ENCODE results near the gene SIPA1L2.

DNA sequence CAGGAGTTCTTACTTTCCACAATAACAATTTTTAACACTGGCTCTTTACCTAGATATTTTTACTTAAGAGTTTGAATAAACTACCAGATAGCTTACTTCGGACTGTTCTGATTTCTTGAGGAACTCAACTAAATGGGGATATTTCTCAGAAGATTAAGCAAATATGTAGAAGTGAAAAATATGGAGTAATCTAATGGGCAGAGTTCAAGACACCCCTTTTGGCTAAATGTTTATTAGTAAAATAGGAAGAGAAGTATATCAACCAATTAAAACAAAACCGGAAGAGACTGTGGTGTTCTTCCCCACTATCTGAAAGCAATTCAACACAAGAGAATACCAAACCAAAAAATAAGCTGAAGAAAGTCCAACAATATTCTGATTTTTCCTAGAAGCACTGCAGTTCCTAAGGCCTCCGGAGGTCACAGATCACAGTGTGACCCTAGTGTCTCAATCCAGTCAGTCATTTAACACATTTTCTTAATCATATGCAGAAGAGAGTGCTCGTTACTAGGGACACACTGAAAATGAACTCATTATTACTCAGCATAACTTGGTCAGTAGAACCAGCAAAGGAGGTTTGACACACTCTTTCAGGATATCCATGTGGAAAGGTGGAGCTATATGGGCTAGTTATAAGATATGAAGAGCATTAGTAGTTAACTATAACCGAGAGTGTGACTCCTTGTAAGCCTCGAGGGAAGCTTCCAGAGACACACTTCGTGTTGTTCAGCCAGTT lies 5.2 kb downstream of the SIPA1L2 start:
- TF ChIP-seq TAF1 (CRISPR knock-in tag; IDR thresholded peaks at IDR 0.05) (no peak), PCBP1 (IDR thresholded peaks at IDR 0.05; ENCODE audit: borderline replicate concordance, low read depth, low read length) (no peak), ZNF10 (CRISPR knock-in tag; IDR thresholded peaks at IDR 0.05; ENCODE audit: borderline replicate concordance, low read depth) (no peak), CTCF (CRISPR knock-in tag; IDR thresholded peaks at IDR 0.05) (no peak), ZNF343 (CRISPR knock-in tag; IDR thresholded peaks at IDR 0.05) (no peak), JDP2 (CRISPR knock-in tag; IDR thresholded peaks at IDR 0.05; ENCODE audit: borderline replicate concordance) (no peak), POLR2A (IDR thresholded peaks at IDR 0.05; ENCODE audit: insufficient read depth in 1 of 2, low read depth in 2 of 2, low read length in 2 of 2) (no peak), NCOR1 (IDR thresholded peaks at IDR 0.05; ENCODE audit: borderline replicate concordance, low read length) (no peak), RFX5 (IDR thresholded peaks at IDR 0.05; ENCODE audit: low read depth, low read length) (no peak), ZNF646 (CRISPR knock-in tag; IDR thresholded peaks at IDR 0.05) (no peak)
